GM12878 (cell line): Measurements from ENCODE around the gene RASSF4.

Experiments used
- CTCF ChIP-seq, 3 experiments: IDR thresholded peaks in 2 of 3; conservative IDR thresholded peaks in 1 of 3; 2 replicates each; pipeline ENCODE4 v1.5.1; 2011; ENCODE audit warnings: low read depth in 3 of 3, low read length in 3 of 3, mild to moderate bottlenecking in 3 of 3, control low read depth in 2 of 3, moderate library complexity in 2 of 3, inconsistent platforms in 1 of 3, mixed read lengths in 1 of 3; ENCODE audit not compliant: control insufficient read depth in 2 of 3, insufficient read depth in 1 of 3; ENCODE audit errors: extremely low read depth in 1 of 3
- EGR1 ChIP-seq, 2 experiments: IDR thresholded peaks; 1 replicate in 1 of 2; 2 replicates in 1 of 2; pipeline ENCODE4 v1.6.1; 2011 to 2012; ENCODE audit warnings: low read depth in 2 of 2, low read length in 2 of 2, borderline replicate concordance in 1 of 2, mild to moderate bottlenecking in 1 of 2, moderate library complexity in 1 of 2
- EP300 ChIP-seq, 2 experiments: fragments of 150-350 bp in 1 of 2; IDR thresholded peaks; 2 replicates each; pipeline ENCODE4 v1.6.1; 2011 to 2012; ENCODE audit warnings: low read depth in 2 of 2, low read length in 2 of 2, borderline replicate concordance in 1 of 2, improper control_type of control experiment in 1 of 2, inconsistent platforms in 1 of 2; ENCODE audit not compliant: control insufficient read depth in 1 of 2
- HDGF ChIP-seq: fragments of 450-650 bp; IDR thresholded peaks from 2 replicates; pipeline ENCODE4 v1.6.1; 2016; ENCODE audit warnings: antibody characterized with exemption
- POLR2A ChIP-seq: IDR thresholded peaks from 2 replicates; pipeline ENCODE4 v1.6.1; 2011; ENCODE audit warnings: low read depth, mild to moderate bottlenecking, low read length
- POLR2AphosphoS5 ChIP-seq: IDR thresholded peaks from 2 replicates; pipeline ENCODE4 v1.6.1; 2011; ENCODE audit warnings: mild to moderate bottlenecking, low read length, inconsistent platforms
- SMARCA5 ChIP-seq: fragments of 450-650 bp; IDR thresholded peaks from 2 replicates; pipeline ENCODE4 v1.6.1; 2017; ENCODE audit warnings: mild to moderate bottlenecking

GRCh38 chr10:44960482-44961229 lies 1.1 kb downstream of the RASSF4 start:
- TF ChIP-seq EGR1 (IDR thresholded peaks at IDR 0.05; ENCODE audit: borderline replicate concordance in 1 of 2, low read depth in 2 of 2, low read length in 2 of 2) (no peak), EP300 (IDR thresholded peaks at IDR 0.05; ENCODE audit: borderline replicate concordance in 1 of 2, control insufficient read depth in 1 of 2, low read depth in 2 of 2, low read length in 2 of 2) (no peak), POLR2AphosphoS5 (no peak), SMARCA5 (no peak), HDGF (no peak), POLR2A (no peak), CTCF (IDR thresholded peaks at IDR 0.05 in 2 of 3, conservative IDR thresholded peaks at IDR 0.05 in 1 of 3; ENCODE audit: control insufficient read depth in 2 of 3, extremely low read depth in 1 of 3, insufficient read depth in 1 of 3, low read depth in 3 of 3, low read length in 3 of 3) (no peak)
